HepG2 (cell line): ENCODE results near the gene RASA2.

Source experiments
- CHD4 ChIP-seq: fragments of 200-600 bp; sonication (generic); IDR thresholded peaks from 2 replicates; pipeline ENCODE4 v1.7.0; 2017; ENCODE audit warnings: mild to moderate bottlenecking, low read length, borderline replicate concordance
- CTCF ChIP-seq: sonication (generic); formaldehyde crosslinking; IDR thresholded peaks from 2 replicates; pipeline ENCODE4 v1.5.0; 2020; ENCODE audit warnings: mild to moderate bottlenecking, missing genetic modification reagents, moderate library complexity
- KLF16 ChIP-seq, 2 experiments: sonication (generic) in 1 of 2; formaldehyde crosslinking in 1 of 2; IDR thresholded peaks; 2 replicates each; pipeline versions ENCODE4 v1.6.1 to v1.8.0; 2016 to 2023; ENCODE audit warnings: missing genetic modification reagents in 2 of 2, missing compliant biosample characterization in 1 of 2
- LRRFIP1 ChIP-seq: sonication (generic); formaldehyde crosslinking; conservative IDR thresholded peaks from 2 replicates; pipeline ENCODE4 v1.4.0; 2020; ENCODE audit warnings: missing genetic modification reagents
- RFX5 ChIP-seq: IDR thresholded peaks from 2 replicates; pipeline ENCODE4 v1.6.1; 2011; ENCODE audit warnings: low read depth, low read length, improper control_type of control experiment
- ZBTB21 ChIP-seq: sonication (generic); formaldehyde crosslinking; IDR thresholded peaks from 2 replicates; pipeline ENCODE4 v1.4.0; 2020; ENCODE audit warnings: missing genetic modification reagents
- ZSCAN22 ChIP-seq: sonication (generic); formaldehyde crosslinking; IDR thresholded peaks from 2 replicates; pipeline ENCODE4 v1.4.0; 2020; ENCODE audit warnings: mild to moderate bottlenecking, missing genetic modification reagents

GRCh38 chr3:141466633-141467169 is 20.1 kb upstream of the RASA2 start:
- TF ChIP-seq KLF16 (CRISPR knock-in tag; IDR thresholded peaks at IDR 0.05) (no peak), LRRFIP1 (no peak), ZBTB21 (CRISPR knock-in tag) (no peak), CHD4 (no peak), ZSCAN22 (CRISPR knock-in tag) (no peak), RFX5 (no peak), CTCF (CRISPR knock-in tag) (no peak)
